Stimulated activated CD4-positive, alpha-beta T cell treated with anti-CD3 and anti-CD28 coated beads, Interleukin-4, amount 100 ng/mL, for 4 hours (primary cell): ENCODE measurements around the gene CCR2.
"Not testable (repeated sequence)": the region's sequence is repeated elsewhere in the genome, so short reads cannot be mapped to it uniquely, and the experiment has no call there.

Source experiments
- DNase-seq, 2 experiments: peaks; one replicate each; pipeline ENCODE4 v3.0.0-alpha.2; 2020

CCR2 gene

GRCh38 chr3:46380471-46381221, 26.7 kb downstream of the CCR2 start:
- no peak for DNase-seq

- DNase-seq: no peak
Observed at GRCh38 chr3:46381625-46382024, 27.7 kb downstream of the CCR2 start.

GRCh38 chr3:46383211-46383950, 29.5 kb downstream of the CCR2 start:
- DNase-seq: no peak

- no peak for DNase-seq
Observed at GRCh38 chr3:46383951-46384330, 30.0 kb downstream of the CCR2 start.

- DNase-seq: no peak
Observed at GRCh38 chr3:46386205-46386604, 32.3 kb downstream of the CCR2 start.

- DNase-seq: not testable (repeated sequence)
Observed at GRCh38 chr3:46388847-46389246, 34.9 kb downstream of the CCR2 start.

GRCh38 chr3:46389306-46389705, 35.4 kb downstream of the CCR2 start:
- no peak for DNase-seq

GRCh38 chr3:46391526-46391925, 37.6 kb downstream of the CCR2 start:
- DNase-seq: not testable (repeated sequence)

- no peak for DNase-seq
Observed at GRCh38 chr3:46393011-46393410, 39.1 kb downstream of the CCR2 start.

GRCh38 chr3:46393554-46394434, 39.9 kb downstream of the CCR2 start:
- no peak for DNase-seq

GRCh38 chr3:46395210-46395661, 41.3 kb downstream of the CCR2 start:
- DNase-seq: no peak

GRCh38 chr3:46395766-46396530, 42.0 kb downstream of the CCR2 start:
- DNase-seq: no peak

- DNase-seq: no peak
Observed at GRCh38 chr3:46397111-46397510, 43.2 kb downstream of the CCR2 start.

GRCh38 chr3:46398186-46398955, 44.5 kb downstream of the CCR2 start:
- DNase-seq: no peak

GRCh38 chr3:46399098-46399497, 45.2 kb downstream of the CCR2 start:
- DNase-seq: no peak

- no peak for DNase-seq
Observed at GRCh38 chr3:46399557-46399956, 45.6 kb downstream of the CCR2 start.

GRCh38 chr3:46400000-46400734, 46.3 kb downstream of the CCR2 start:
- DNase-seq: no peak

GRCh38 chr3:46400846-46401245, 46.9 kb downstream of the CCR2 start:
- DNase-seq: no peak

- DNase-seq: no peak
Observed at GRCh38 chr3:46401579-46401978, 47.7 kb downstream of the CCR2 start.

- not testable (repeated sequence) for DNase-seq
Observed at GRCh38 chr3:46402902-46403301, 49.0 kb downstream of the CCR2 start.
